ENCODE results near the gene IFT74.

GRCh38 chr9:27112235-27112634 is 156.0 kb downstream of the IFT74 start:
- TF ChIP-seq, protein P1, sequence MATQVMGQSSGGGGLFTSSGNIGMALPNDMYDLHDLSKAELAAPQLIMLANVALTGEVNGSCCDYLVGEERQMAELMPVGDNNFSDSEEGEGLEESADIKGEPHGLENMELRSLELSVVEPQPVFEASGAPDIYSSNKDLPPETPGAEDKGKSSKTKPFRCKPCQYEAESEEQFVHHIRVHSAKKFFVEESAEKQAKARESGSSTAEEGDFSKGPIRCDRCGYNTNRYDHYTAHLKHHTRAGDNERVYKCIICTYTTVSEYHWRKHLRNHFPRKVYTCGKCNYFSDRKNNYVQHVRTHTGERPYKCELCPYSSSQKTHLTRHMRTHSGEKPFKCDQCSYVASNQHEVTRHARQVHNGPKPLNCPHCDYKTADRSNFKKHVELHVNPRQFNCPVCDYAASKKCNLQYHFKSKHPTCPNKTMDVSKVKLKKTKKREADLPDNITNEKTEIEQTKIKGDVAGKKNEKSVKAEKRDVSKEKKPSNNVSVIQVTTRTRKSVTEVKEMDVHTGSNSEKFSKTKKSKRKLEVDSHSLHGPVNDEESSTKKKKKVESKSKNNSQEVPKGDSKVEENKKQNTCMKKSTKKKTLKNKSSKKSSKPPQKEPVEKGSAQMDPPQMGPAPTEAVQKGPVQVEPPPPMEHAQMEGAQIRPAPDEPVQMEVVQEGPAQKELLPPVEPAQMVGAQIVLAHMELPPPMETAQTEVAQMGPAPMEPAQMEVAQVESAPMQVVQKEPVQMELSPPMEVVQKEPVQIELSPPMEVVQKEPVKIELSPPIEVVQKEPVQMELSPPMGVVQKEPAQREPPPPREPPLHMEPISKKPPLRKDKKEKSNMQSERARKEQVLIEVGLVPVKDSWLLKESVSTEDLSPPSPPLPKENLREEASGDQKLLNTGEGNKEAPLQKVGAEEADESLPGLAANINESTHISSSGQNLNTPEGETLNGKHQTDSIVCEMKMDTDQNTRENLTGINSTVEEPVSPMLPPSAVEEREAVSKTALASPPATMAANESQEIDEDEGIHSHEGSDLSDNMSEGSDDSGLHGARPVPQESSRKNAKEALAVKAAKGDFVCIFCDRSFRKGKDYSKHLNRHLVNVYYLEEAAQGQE (IDR thresholded peaks at IDR 0.05; ENCODE audit: insufficient read depth in 1 of 2, low read depth in 2 of 2, low read length in 1 of 2) = no peak
- TF ChIP-seq, protein P2, sequence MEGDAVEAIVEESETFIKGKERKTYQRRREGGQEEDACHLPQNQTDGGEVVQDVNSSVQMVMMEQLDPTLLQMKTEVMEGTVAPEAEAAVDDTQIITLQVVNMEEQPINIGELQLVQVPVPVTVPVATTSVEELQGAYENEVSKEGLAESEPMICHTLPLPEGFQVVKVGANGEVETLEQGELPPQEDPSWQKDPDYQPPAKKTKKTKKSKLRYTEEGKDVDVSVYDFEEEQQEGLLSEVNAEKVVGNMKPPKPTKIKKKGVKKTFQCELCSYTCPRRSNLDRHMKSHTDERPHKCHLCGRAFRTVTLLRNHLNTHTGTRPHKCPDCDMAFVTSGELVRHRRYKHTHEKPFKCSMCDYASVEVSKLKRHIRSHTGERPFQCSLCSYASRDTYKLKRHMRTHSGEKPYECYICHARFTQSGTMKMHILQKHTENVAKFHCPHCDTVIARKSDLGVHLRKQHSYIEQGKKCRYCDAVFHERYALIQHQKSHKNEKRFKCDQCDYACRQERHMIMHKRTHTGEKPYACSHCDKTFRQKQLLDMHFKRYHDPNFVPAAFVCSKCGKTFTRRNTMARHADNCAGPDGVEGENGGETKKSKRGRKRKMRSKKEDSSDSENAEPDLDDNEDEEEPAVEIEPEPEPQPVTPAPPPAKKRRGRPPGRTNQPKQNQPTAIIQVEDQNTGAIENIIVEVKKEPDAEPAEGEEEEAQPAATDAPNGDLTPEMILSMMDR (IDR thresholded peaks at IDR 0.05) = no peak
- TF ChIP-seq TCF7L2 (IDR thresholded peaks at IDR 0.05; ENCODE audit: low read depth, low read length) = no peak
- TF ChIP-seq POLR2AphosphoS5 (IDR thresholded peaks at IDR 0.05; ENCODE audit: low read depth, low read length) = no peak
